ENCODE measurements around the gene SRPK2.
"Not testable (repeated sequence)": the region's sequence is repeated elsewhere in the genome, so short reads cannot be mapped to it uniquely, and the experiment has no call there.

The SRPK2 gene

GRCh38 chr7:105388356-105389087 lies at the start of gene SRPK2:
Gene SRPK2 (minus strand): TSS chr7:105388921.
- peak; percentile 96 for DNase-seq (ENCODE audit: low spot score)

GRCh38 chr7:105438254-105438653 lies 49.5 kb upstream of the SRPK2 start:
- DNase-seq (ENCODE audit: low spot score), result no peak

- DNase-seq (ENCODE audit: low spot score), result not testable (repeated sequence)
These were observed 48.6 kb upstream of the SRPK2 start for GRCh38 chr7:105437356-105437755.

- peak; percentile 43 for DNase-seq (ENCODE audit: low spot score)
These were observed 41.3 kb upstream of the SRPK2 start for GRCh38 chr7:105429746-105430612.

GRCh38 chr7:105426606-105427146 lies 38.0 kb upstream of the SRPK2 start:
- no peak for DNase-seq (ENCODE audit: low spot score)

- DNase-seq (ENCODE audit: low spot score), result no peak
These were observed 35.3 kb upstream of the SRPK2 start for GRCh38 chr7:105423987-105424386.

GRCh38 chr7:105413887-105414437 lies 25.2 kb upstream of the SRPK2 start:
- DNase-seq (ENCODE audit: low spot score), result no peak

GRCh38 chr7:105410774-105411173 lies 22.1 kb upstream of the SRPK2 start:
- DNase-seq (ENCODE audit: low spot score), result not testable (repeated sequence)

GRCh38 chr7:105409775-105410174 lies 21.1 kb upstream of the SRPK2 start:
- DNase-seq (ENCODE audit: low spot score), result not testable (repeated sequence)

GRCh38 chr7:105408791-105409410 lies 20.2 kb upstream of the SRPK2 start:
- DNase-seq (ENCODE audit: low spot score), result no peak

GRCh38 chr7:105403128-105403527 lies 14.4 kb upstream of the SRPK2 start:
- DNase-seq (ENCODE audit: low spot score), result no peak

- DNase-seq (ENCODE audit: low spot score), result no peak
These were observed 13.7 kb upstream of the SRPK2 start for GRCh38 chr7:105402221-105403095.

- DNase-seq (ENCODE audit: low spot score), result peak; percentile 60
These were observed 10.5 kb upstream of the SRPK2 start for GRCh38 chr7:105399043-105399725.

- no peak for DNase-seq (ENCODE audit: low spot score)
These were observed 7.8 kb upstream of the SRPK2 start for GRCh38 chr7:105396566-105396965.

GRCh38 chr7:105391429-105391828 lies 2.7 kb upstream of the SRPK2 start:
- DNase-seq (ENCODE audit: low spot score), result no peak

GRCh38 chr7:105389889-105390288 lies 1.2 kb upstream of the SRPK2 start:
- DNase-seq (ENCODE audit: low spot score), result no peak

- DNase-seq (ENCODE audit: low spot score), result peak; percentile 83
These were observed 448 bp upstream of the SRPK2 start for GRCh38 chr7:105389088-105389650.

GRCh38 chr7:105387508-105388355 lies 989 bp downstream of the SRPK2 start:
- DNase-seq (ENCODE audit: low spot score), result peak; percentile 72

GRCh38 chr7:105377903-105378302 lies 10.8 kb downstream of the SRPK2 start:
- DNase-seq (ENCODE audit: low spot score), result no peak
